GM18508 (cell line): ENCODE results near the gene HMCN2.
"Not testable (repeated sequence)": the region's sequence is repeated elsewhere in the genome, so short reads cannot be mapped to it uniquely, and the experiment has no call there.

ENCODE experiments used
- ATAC-seq: cut with Tn5 transposase; IDR thresholded peaks from one replicate; pipeline ENCODE4 v1.9.1; 2021; ENCODE audit warnings: moderate number of reproducible peaks; ENCODE audit not compliant: insufficient read depth, unreplicated experiment

HMCN2 gene

GRCh38 chr9:130381660-130382059, 116.1 kb downstream of the HMCN2 start:
- no peak for ATAC-seq

GRCh38 chr9:130382096-130382495, 116.5 kb downstream of the HMCN2 start:
- no peak for ATAC-seq

- ATAC-seq, result no peak
Measured at GRCh38 chr9:130382636-130383349, 117.2 kb downstream of the HMCN2 start.

DNA sequence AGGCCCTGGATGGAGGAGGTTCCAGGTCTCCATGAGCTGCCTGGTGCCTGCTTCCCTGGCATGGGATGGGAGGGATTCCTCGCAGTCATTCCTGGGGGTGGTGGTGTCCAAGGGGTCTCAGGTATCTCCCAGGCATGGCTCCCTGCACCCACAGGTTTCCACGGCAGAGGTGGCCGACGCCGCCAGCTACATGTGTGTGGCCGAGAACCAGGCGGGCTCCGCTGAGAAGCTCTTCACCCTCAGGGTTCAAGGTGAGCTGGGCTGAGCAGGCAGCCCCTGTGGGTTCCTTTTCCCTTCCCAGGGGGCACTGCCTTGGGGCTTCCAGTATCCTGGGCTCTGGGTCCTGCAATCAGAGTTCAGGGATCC, 117.8 kb downstream of the HMCN2 start:
- ATAC-seq, result no peak

GRCh38 chr9:130383979-130384676, 118.6 kb downstream of the HMCN2 start:
- no peak for ATAC-seq

DNA sequence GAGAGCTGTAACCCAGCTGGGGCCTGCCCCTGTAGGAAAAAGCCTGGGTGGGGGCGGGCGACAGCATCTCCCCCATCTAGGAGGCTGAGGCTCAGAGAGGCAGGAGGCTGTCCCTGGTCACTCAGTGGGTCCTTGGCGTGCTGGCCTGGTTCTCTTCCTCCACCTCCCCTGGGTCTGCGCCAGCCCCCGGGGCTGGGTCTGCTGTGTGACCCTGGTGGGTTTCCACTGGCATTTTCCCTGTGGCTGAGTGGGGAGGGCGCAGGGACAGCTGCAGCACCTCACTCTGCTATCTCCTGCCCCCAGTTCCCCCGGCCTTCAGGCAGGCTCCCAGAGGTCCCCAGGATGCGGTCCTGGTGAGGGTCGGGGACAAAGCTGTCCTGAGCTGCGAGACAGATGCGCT, 119.7 kb downstream of the HMCN2 start:
- no peak for ATAC-seq

DNA sequence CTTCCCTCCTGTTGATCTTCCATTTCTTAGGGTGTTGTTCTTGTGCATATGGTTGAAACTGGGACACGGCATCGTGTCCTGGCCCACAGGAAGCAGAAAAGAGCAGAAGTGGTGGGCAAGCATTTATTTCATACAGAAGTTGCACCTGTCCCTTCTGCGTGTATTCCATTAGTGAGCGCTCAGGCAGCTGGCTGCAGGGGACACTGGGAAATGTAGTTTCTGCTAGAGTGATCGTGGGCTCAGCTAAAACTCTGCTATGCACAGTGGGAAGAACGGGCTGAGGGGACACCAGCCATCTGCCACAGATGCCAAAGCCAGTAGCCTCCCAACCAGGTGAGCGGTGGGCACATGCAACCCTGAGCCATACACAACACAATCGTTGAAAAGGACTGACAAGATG, 121.8 kb downstream of the HMCN2 start:
- no peak for ATAC-seq

GRCh38 chr9:130387905-130388304, 122.3 kb downstream of the HMCN2 start:
- ATAC-seq, result no peak

DNA sequence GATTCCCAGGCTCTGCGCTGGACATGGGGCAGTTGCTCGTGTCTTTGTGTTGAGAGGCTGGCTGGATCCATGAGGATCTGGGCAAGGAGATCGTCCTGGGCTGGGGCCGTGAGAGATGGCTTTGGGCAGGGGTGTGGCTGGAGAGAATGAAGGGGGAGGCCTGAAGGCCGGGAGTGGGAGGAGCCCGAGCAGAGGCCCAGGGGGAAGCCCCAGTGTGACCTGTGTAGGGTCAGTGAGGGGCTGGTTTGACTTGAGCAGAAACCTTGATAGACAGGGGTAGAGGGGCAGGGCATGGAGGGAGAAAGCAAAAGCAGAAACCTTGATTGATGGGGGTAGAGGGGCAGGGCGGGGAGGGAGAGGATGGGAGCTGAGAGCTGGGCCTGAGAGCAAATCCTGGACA, 124.8 kb downstream of the HMCN2 start:
- ATAC-seq, result no peak

- ATAC-seq, result no peak
Measured at GRCh38 chr9:130390986-130391385, 125.4 kb downstream of the HMCN2 start.

- no peak for ATAC-seq
Measured at GRCh38 chr9:130391866-130392265, 126.3 kb downstream of the HMCN2 start.

GRCh38 chr9:130393681-130394071, 128.1 kb downstream of the HMCN2 start:
- ATAC-seq, result no peak

DNA sequence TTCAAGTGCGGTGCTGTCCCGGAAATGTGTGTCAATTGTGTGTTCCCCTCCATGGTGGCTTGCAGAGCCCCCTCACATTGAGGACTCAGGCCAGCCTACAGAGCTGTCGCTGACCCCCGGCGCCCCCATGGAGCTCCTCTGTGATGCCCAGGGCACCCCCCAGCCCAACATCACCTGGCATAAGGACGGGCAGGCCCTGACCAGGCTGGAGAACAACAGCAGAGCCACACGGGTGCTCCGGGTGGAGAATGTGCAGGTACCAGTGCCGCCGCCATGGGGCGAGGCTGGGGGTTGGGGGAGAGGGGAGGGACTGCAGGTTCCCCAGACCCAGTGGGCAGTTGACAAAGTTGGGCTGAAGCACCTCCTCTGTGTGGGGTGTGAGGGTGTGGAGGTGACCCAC, 128.8 kb downstream of the HMCN2 start:
- ATAC-seq, result no peak

GRCh38 chr9:130394814-130395470, 129.4 kb downstream of the HMCN2 start:
- no peak for ATAC-seq

DNA sequence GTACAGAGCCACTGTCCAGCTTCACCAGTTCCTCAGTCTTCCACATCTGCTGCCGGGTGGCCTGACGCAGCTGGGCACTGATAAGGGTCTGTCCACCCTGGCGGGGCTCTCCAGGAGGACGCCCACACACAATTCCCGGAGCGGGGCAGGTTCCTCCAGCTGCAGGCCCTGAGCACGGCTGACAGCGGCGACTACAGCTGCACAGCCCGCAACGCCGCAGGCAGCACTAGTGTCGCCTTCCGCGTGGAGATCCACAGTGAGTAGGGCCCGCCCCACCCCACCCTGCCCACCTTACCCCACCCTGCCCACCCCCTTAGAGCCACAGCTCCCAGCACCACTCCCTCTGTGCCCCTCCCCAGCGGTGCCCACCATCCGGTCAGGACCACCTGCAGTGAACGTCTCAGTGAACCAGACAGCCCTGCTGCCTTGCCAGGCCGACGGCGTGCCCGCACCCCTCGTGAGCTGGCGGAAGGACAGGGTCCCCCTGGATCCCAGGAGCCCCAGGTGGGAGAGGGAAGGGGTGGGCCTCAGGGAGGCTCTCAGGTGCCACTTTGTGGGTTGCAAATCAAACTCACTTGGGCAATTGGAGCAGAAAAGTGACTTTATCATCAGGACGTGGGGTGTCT, 130.4 kb downstream of the HMCN2 start:
- ATAC-seq, result no peak

GRCh38 chr9:130396581-130396980, 131.0 kb downstream of the HMCN2 start:
- no peak for ATAC-seq

DNA sequence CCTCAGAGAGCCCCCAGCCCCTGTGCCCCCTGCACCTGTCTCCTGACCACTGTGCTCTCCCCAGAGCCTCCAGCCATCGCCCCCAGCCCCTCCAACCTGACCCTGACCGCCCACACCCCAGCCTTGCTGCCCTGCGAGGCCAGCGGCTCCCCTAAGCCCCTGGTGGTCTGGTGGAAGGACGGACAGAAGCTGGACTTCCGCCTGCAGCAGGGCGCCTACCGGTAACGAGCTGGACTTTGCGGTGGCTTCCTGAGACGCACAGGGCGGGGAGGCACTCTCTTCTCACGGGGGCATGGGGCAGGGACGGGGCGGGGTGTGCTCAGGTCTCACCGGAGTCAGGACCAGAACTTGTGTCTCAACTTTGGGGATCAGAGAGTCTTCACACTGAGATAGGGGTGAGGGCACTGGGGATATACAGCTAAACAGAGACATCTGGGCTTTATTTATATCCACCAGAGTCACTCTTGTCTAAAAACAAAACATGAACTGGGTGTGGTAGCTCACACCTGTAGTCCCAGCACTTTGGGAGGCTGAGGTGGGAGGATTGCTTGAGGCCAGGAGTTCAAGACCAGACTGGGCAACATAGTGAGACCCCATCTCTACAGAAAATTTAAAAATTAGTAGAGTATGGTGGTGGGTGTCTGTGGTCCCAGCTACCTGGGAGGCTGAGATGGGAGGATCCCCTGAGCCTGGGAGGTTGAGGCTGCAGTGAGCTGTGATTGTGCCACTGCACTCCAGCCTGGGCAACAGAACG, 133.1 kb downstream of the HMCN2 start:
- no peak for ATAC-seq

GRCh38 chr9:130399768-130400167, 134.2 kb downstream of the HMCN2 start:
- ATAC-seq, result no peak

DNA sequence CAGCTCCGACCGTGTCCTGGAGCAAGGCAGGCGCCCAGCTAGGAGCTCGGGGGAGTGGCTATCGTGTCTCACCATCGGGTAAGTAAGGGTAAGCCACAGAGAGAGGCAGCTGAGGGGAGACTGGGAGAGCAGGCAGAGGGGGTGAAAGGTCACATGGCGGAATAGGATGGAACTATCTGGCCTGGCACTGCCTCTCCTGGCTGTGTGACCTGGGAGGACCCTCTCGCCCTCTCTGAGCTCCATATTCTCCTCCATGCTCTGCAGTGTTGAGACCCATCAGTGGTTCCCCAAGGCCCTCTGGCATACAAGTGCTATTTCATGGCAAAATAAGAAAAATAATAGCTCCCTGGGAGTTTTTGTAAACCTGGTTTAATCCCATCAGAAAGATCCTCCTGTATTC, 135.3 kb downstream of the HMCN2 start:
- no peak for ATAC-seq

DNA sequence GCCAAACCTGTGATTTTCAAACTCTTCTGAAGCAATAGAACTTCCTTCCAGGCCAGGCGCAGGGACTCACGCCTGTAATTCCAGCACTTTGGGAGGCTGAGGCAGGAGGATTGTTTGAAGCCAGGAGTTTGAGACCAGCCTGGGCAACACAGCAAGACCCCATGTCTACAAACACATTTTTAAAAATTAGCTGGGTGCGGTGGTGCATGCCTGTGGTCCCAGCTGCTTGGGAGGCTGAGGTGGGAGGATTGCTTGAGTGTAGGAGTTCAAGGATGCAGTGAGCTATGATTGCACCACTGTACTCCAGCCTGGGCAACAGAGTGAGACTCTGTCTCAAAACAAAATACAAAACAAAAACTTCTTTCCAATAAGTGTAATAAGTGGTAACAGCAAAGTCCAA, 136.2 kb downstream of the HMCN2 start:
- not testable (repeated sequence) for ATAC-seq
